ENCODE results near the gene CWF19L1. TPM values are rescaled to one million over a fixed set of nuclear protein-coding genes. Genes with fewer than 3 reads are reported as not detected.

The CWF19L1 gene
- total and polyA plus RNA-seq, 4 donors: 5.3 to 15.7 (median 8.0) TPM

GRCh38 chr10:100229819-100230422, 37.5 kb downstream of the CWF19L1 start:
- peaks cover 6 to 22% (median 12%) of the 10 kb centered on the region in 4 donors for H3K36me3 ChIP-seq (ENCODE audit: control insufficient read depth in 4 of 4, insufficient read depth in 3 of 4, low read depth in 1 of 4, low read length in 3 of 4)
- no peaks in the 10 kb centered on the region for H3K9me3 ChIP-seq (ENCODE audit: control insufficient read depth in 4 of 4, low read length in 3 of 4)
- peaks cover 2 to 17% (median 4%) of the 10 kb centered on the region in 4 donors for H3K4me1 ChIP-seq (ENCODE audit: control insufficient read depth in 4 of 4, insufficient read depth in 4 of 4, low read length in 3 of 4)
- 61% methylated on average over 21 of the region's 21 CpGs for WGBS
- H3K27ac ChIP-seq (ENCODE audit: low read depth in 1 of 2, low read length in 2 of 2): peak overlapping the region; percentile 26 to 66
- TF ChIP-seq REST (IDR thresholded peaks at IDR 0.05): no peak
- TF ChIP-seq GABPA (IDR thresholded peaks at IDR 0.05 in 1 of 2, conservative IDR thresholded peaks at IDR 0.05 in 1 of 2): no peak
- TF ChIP-seq RAD21 (IDR thresholded peaks at IDR 0.05): no peak
- no peak for TF ChIP-seq TAF1 (conservative IDR thresholded peaks at IDR 0.05)
- no peak for TF ChIP-seq ATF3 (IDR thresholded peaks at IDR 0.05)
- no peak for TF ChIP-seq FOXA2 (IDR thresholded peaks at IDR 0.05)
- no peak for TF ChIP-seq JUND (IDR thresholded peaks at IDR 0.05)
- TF ChIP-seq SP1 (IDR thresholded peaks at IDR 0.05): no peak
- no peak for TF ChIP-seq YY1 (IDR thresholded peaks at IDR 0.05)
- no peak for TF ChIP-seq FOXA1 (IDR thresholded peaks at IDR 0.05)
- TF ChIP-seq HNF4G (IDR thresholded peaks at IDR 0.05): no peak
- no peak for TF ChIP-seq HNF4A (conservative IDR thresholded peaks at IDR 0.05)
- no peak for DNase-seq (ENCODE audit: low spot score)
- peak overlapping the region; percentile 56 to 87 for H3K9ac ChIP-seq (ENCODE audit: low read depth in 1 of 2, low read length in 2 of 2)
- H3K27me3 ChIP-seq (ENCODE audit: control insufficient read depth in 4 of 4, insufficient read depth in 4 of 4, low read length in 3 of 4): no peaks in the 10 kb centered on the region
- H3K4me3 ChIP-seq (ENCODE audit: low read depth in 1 of 3, low read length in 3 of 3): peak overlapping the region; percentile 86 to 98 (median 89)

- peaks cover 2 to 34% (median 24%) of the 10 kb centered on the region in 4 donors for H3K36me3 ChIP-seq (ENCODE audit: control insufficient read depth in 4 of 4, insufficient read depth in 3 of 4, low read depth in 1 of 4, low read length in 3 of 4)
- no peak overlapping the region for H3K27ac ChIP-seq (ENCODE audit: low read depth in 1 of 2, low read length in 2 of 2)
- no peak for DNase-seq (ENCODE audit: low spot score)
- no peak overlapping the region for H3K4me3 ChIP-seq (ENCODE audit: low read depth in 1 of 3, low read length in 3 of 3)
- H3K9me3 ChIP-seq (ENCODE audit: control insufficient read depth in 4 of 4, low read length in 3 of 4): no peaks in the 10 kb centered on the region
- H3K27me3 ChIP-seq (ENCODE audit: control insufficient read depth in 4 of 4, insufficient read depth in 4 of 4, low read length in 3 of 4): no peaks in the 10 kb centered on the region
- H3K9ac ChIP-seq (ENCODE audit: low read depth in 1 of 2, low read length in 2 of 2): no peak overlapping the region
- peaks cover 2 to 10% (median 4%) of the 10 kb centered on the region in 4 donors for H3K4me1 ChIP-seq (ENCODE audit: control insufficient read depth in 4 of 4, insufficient read depth in 4 of 4, low read length in 3 of 4)
- 97% methylated on average over 5 of the region's 5 CpGs for WGBS
- TF ChIP-seq ZBTB33 (IDR thresholded peaks at IDR 0.05): no peak
Measured at GRCh38 chr10:100223879-100224278, 43.6 kb downstream of the CWF19L1 start.

- H3K4me1 ChIP-seq (ENCODE audit: control insufficient read depth in 4 of 4, insufficient read depth in 4 of 4, low read length in 3 of 4): no peaks in the 10 kb centered on the region
- no peak for DNase-seq (ENCODE audit: low spot score)
- H3K9ac ChIP-seq (ENCODE audit: low read depth in 1 of 2, low read length in 2 of 2): no peak overlapping the region
- no peak overlapping the region for H3K27ac ChIP-seq (ENCODE audit: low read depth in 1 of 2, low read length in 2 of 2)
- H3K36me3 ChIP-seq (ENCODE audit: control insufficient read depth in 4 of 4, insufficient read depth in 3 of 4, low read depth in 1 of 4, low read length in 3 of 4): peaks cover 7 to 46% (median 32%) of the 10 kb centered on the region in 4 donors
- H3K4me3 ChIP-seq (ENCODE audit: low read depth in 1 of 3, low read length in 3 of 3): no peak overlapping the region
- H3K9me3 ChIP-seq (ENCODE audit: control insufficient read depth in 4 of 4, low read length in 3 of 4): no peaks in the 10 kb centered on the region
- over 99% methylated on average over 2 of the region's 2 CpGs for WGBS
- no peaks in the 10 kb centered on the region for H3K27me3 ChIP-seq (ENCODE audit: control insufficient read depth in 4 of 4, insufficient read depth in 4 of 4, low read length in 3 of 4)
- TF ChIP-seq ATF3 (IDR thresholded peaks at IDR 0.05) (no peak), EGR1 (IDR thresholded peaks at IDR 0.05; ENCODE audit: low read depth in 2 of 2) (no peak), MAX (IDR thresholded peaks at IDR 0.05) (no peak), SP1 (IDR thresholded peaks at IDR 0.05) (no peak), JUND (IDR thresholded peaks at IDR 0.05) (no peak), ZBTB33 (IDR thresholded peaks at IDR 0.05) (no peak), YY1 (IDR thresholded peaks at IDR 0.05) (no peak), NR2F2 (IDR thresholded peaks at IDR 0.05) (no peak), HNF4G (IDR thresholded peaks at IDR 0.05) (no peak), TAF1 (conservative IDR thresholded peaks at IDR 0.05) (no peak), GABPA (IDR thresholded peaks at IDR 0.05 in 1 of 2, conservative IDR thresholded peaks at IDR 0.05 in 1 of 2) (no peak)
Measured at GRCh38 chr10:100222529-100222928, 44.9 kb downstream of the CWF19L1 start.
